ENCODE results near the gene BLOC1S1.
A peak's percentile ranks its signal among the peaks of the same experiment; 100 is the strongest.

The BLOC1S1 gene

GRCh38 chr12:55728186-55728938, 12.5 kb downstream of the BLOC1S1 start:
- peak; percentile 62 for DNase-seq (ENCODE audit: low read depth)

GRCh38 chr12:55728939-55729818, 13.3 kb downstream of the BLOC1S1 start, which contains the start of gene CD63:
CD63 (minus strand) TSS chr12:55729009; CDS start chr12:55728341, 668 bp downstream.
- peak; percentile 97 for DNase-seq (ENCODE audit: low read depth)

- peak; percentile 68 for DNase-seq (ENCODE audit: low read depth)
Observed at GRCh38 chr12:55729819-55730818, 14.3 kb downstream of the BLOC1S1 start.

GRCh38 chr12:55732288-55732687, 16.4 kb downstream of the BLOC1S1 start:
- DNase-seq (ENCODE audit: low read depth): no peak

- no peak for DNase-seq (ENCODE audit: low read depth)
Observed at GRCh38 chr12:55733021-55733555, 17.2 kb downstream of the BLOC1S1 start.

- DNase-seq (ENCODE audit: low read depth): no peak
Observed at GRCh38 chr12:55733858-55734257, 18.0 kb downstream of the BLOC1S1 start.

- DNase-seq (ENCODE audit: low read depth): no peak
Observed at GRCh38 chr12:55734595-55734994, 18.7 kb downstream of the BLOC1S1 start.

GRCh38 chr12:55736076-55736475, 20.2 kb downstream of the BLOC1S1 start:
- no peak for DNase-seq (ENCODE audit: low read depth)

- DNase-seq (ENCODE audit: low read depth): peak; percentile 64
Observed at GRCh38 chr12:55736780-55737580, 21.1 kb downstream of the BLOC1S1 start.

- DNase-seq (ENCODE audit: low read depth): no peak
Observed at GRCh38 chr12:55737581-55738122, 21.8 kb downstream of the BLOC1S1 start.

GRCh38 chr12:55738123-55739024, 22.5 kb downstream of the BLOC1S1 start:
- DNase-seq (ENCODE audit: low read depth): peak; percentile 89

GRCh38 chr12:55739025-55739378, 23.2 kb downstream of the BLOC1S1 start:
- DNase-seq (ENCODE audit: low read depth): no peak

GRCh38 chr12:55741931-55742680, 26.3 kb downstream of the BLOC1S1 start:
- no peak for DNase-seq (ENCODE audit: low read depth)

GRCh38 chr12:55742719-55743405, 27.0 kb downstream of the BLOC1S1 start, which contains the start of gene GDF11:
GDF11 (plus strand) TSS chr12:55743122; CDS start chr12:55743317, 195 bp downstream.
- DNase-seq (ENCODE audit: low read depth): peak; percentile 66

- peak; percentile 68 for DNase-seq (ENCODE audit: low read depth)
Observed at GRCh38 chr12:55743406-55744339, 27.8 kb downstream of the BLOC1S1 start.

- no peak for DNase-seq (ENCODE audit: low read depth)
Observed at GRCh38 chr12:55744340-55745030, 28.6 kb downstream of the BLOC1S1 start.
